OCI-LY1 (cell line): ENCODE measurements around the gene CD19.

ENCODE experiments used
- H2AFZ ChIP-seq: fragments of 200-600 bp; sonication (generic), shearing (Covaris generic); 2 replicates; pipeline ENCODE4 v1.6.0; 2014; ENCODE audit warnings: antibody characterized with exemption, mild to moderate bottlenecking, low read length
- H3F3A ChIP-seq: fragments of 200-600 bp; sonication (generic), shearing (Covaris generic); 2 replicates; pipeline ENCODE4 v1.6.0; 2014; ENCODE audit warnings: mild to moderate bottlenecking, antibody characterized with exemption, low read length, moderate library complexity; ENCODE audit not compliant: insufficient read depth
- H3K27ac ChIP-seq: fragments of 200-600 bp; sonication (generic); 2 replicates; pipeline ENCODE4 v1.5.1; 2014; ENCODE audit warnings: low read length, mixed run types, mild to moderate bottlenecking, low read depth; ENCODE audit not compliant: poor library complexity, severe bottlenecking
- H3K27me3 ChIP-seq: fragments of 200-600 bp; sonication (generic); 2 replicates; pipeline ENCODE4 v1.6.0; 2014; ENCODE audit warnings: antibody characterized with exemption, mild to moderate bottlenecking, low read length, moderate library complexity; ENCODE audit not compliant: insufficient read depth
- H3K36me3 ChIP-seq: fragments of 200-600 bp; sonication (generic); 2 replicates; pipeline ENCODE4 v1.6.1; 2014; ENCODE audit warnings: mild to moderate bottlenecking, antibody characterized with exemption, low read length, moderate library complexity, mixed read lengths; ENCODE audit not compliant: insufficient read depth
- H3K4me1 ChIP-seq: fragments of 200-600 bp; sonication (generic); 2 replicates; pipeline ENCODE4 v1.5.1; 2014; ENCODE audit warnings: mild to moderate bottlenecking, low read length, moderate library complexity; ENCODE audit not compliant: insufficient read depth, severe bottlenecking
- H3K4me2 ChIP-seq: fragments of 200-600 bp; sonication (generic), shearing (Covaris generic); 2 replicates; pipeline ENCODE4 v1.6.1; 2014; ENCODE audit warnings: low read length
- H3K4me3 ChIP-seq: fragments of 200-600 bp; sonication (generic); 2 replicates; pipeline ENCODE4 v1.5.1; 2014; ENCODE audit warnings: low read length, low read depth, mild to moderate bottlenecking, mixed read lengths; ENCODE audit not compliant: poor library complexity, severe bottlenecking
- H3K79me2 ChIP-seq: fragments of 200-600 bp; shearing (Covaris generic); 2 replicates; pipeline ENCODE4 v1.6.1; 2016; ENCODE audit warnings: mixed run types, low read length, mixed read lengths; ENCODE audit not compliant: insufficient read depth
- H3K9ac ChIP-seq: fragments of 200-600 bp; sonication (generic), shearing (Covaris generic); 2 replicates; pipeline ENCODE4 v1.6.1; 2014; ENCODE audit warnings: mild to moderate bottlenecking, low read length, mixed read lengths
- H3K9me2 ChIP-seq: fragments of 200-600 bp; sonication (generic), shearing (Covaris generic); 2 replicates; pipeline ENCODE4 v1.6.1; 2014; ENCODE audit warnings: low read depth, mild to moderate bottlenecking, low read length, mixed read lengths
- H3K9me3 ChIP-seq: fragments of 200-600 bp; shearing (Covaris generic); 2 replicates; pipeline ENCODE4 v1.6.1; 2014; ENCODE audit warnings: low read length, mixed read lengths
- H4K20me1 ChIP-seq: fragments of 200-600 bp; sonication (generic), shearing (Covaris generic); 2 replicates; pipeline ENCODE4 v1.6.0; 2016; ENCODE audit warnings: mild to moderate bottlenecking, low read length; ENCODE audit not compliant: insufficient read depth
- CTCF ChIP-seq: fragments of 200-600 bp; sonication (generic), shearing (Covaris generic); IDR thresholded peaks from 2 replicates; pipeline ENCODE4 v1.5.1; 2017; ENCODE audit warnings: mild to moderate bottlenecking, antibody characterized with exemption, low read length, moderate library complexity, mixed read lengths
- EZH2 ChIP-seq: fragments of 200-600 bp; sonication (generic), shearing (Covaris generic); IDR thresholded peaks from 2 replicates; pipeline ENCODE4 v1.8.0; 2017; ENCODE audit warnings: borderline replicate concordance, mixed run types, mild to moderate bottlenecking, antibody characterized with exemption, low read length, moderate library complexity, mixed read lengths

CD19 gene

GRCh38 chr16:28981517-28981916 is 49.7 kb downstream of the CD19 start:
- H2AFZ ChIP-seq: no peak overlapping the region
- no peak for TF ChIP-seq EZH2
- peak; percentile 88 for TF ChIP-seq CTCF

GRCh38 chr16:28982418-28982817 is 50.6 kb downstream of the CD19 start:
- Histone ChIP-seq H3K27ac (no peak overlapping the region), H3K36me3 (peaks cover 7% of the 10 kb centered on the region)

More at GRCh38 chr16:28981517-28981916, 49.7 kb downstream of the CD19 start:
- peaks cover 7% of the 10 kb centered on the region for H3K36me3 ChIP-seq
- H3K4me1 ChIP-seq: peaks cover 12% of the 10 kb centered on the region
- no peak overlapping the region for H3K9ac ChIP-seq
- no peaks in the 10 kb centered on the region for H3K9me2 ChIP-seq
- 0 out of 2 replicates have a peak, but pooled peaks cover 3% of the 10 kb centered on the region for H3K9me3 ChIP-seq
- H3K79me2 ChIP-seq: no peaks in the 10 kb centered on the region
- H3F3A ChIP-seq: no peaks in the 10 kb centered on the region
- no peak overlapping the region for H3K27ac ChIP-seq
- no peak overlapping the region for H3K4me3 ChIP-seq
- no peaks in the 10 kb centered on the region for H4K20me1 ChIP-seq
- H3K4me2 ChIP-seq: no peak overlapping the region
- no peaks in the 10 kb centered on the region for H3K27me3 ChIP-seq

GRCh38 chr16:28982949-28983348 is 51.2 kb downstream of the CD19 start:
- no peak overlapping the region for H3K9ac ChIP-seq
- H3K4me3 ChIP-seq: no peak overlapping the region
- H3F3A ChIP-seq: no peaks in the 10 kb centered on the region
- H3K36me3 ChIP-seq: peaks cover 7% of the 10 kb centered on the region
- no peaks in the 10 kb centered on the region for H3K9me2 ChIP-seq
- H3K4me2 ChIP-seq: no peak overlapping the region
- no peak overlapping the region for H2AFZ ChIP-seq
- 0 out of 2 replicates have a peak, but pooled peaks cover 3% of the 10 kb centered on the region for H3K9me3 ChIP-seq
- H3K27ac ChIP-seq: no peak overlapping the region
- H3K4me1 ChIP-seq: peaks cover 12% of the 10 kb centered on the region
- H3K79me2 ChIP-seq: no peaks in the 10 kb centered on the region
- H3K27me3 ChIP-seq: no peaks in the 10 kb centered on the region
- TF ChIP-seq CTCF: no peak
- no peak for TF ChIP-seq EZH2
- H4K20me1 ChIP-seq: no peaks in the 10 kb centered on the region

More at GRCh38 chr16:28982418-28982817, 50.6 kb downstream of the CD19 start:
- H3K4me2 ChIP-seq: no peak overlapping the region
- no peaks in the 10 kb centered on the region for H3K9me2 ChIP-seq
- no peak overlapping the region for H3K4me3 ChIP-seq
- H3K27me3 ChIP-seq: no peaks in the 10 kb centered on the region
- H3K4me1 ChIP-seq: peaks cover 12% of the 10 kb centered on the region
- H3K79me2 ChIP-seq: no peaks in the 10 kb centered on the region
- no peak overlapping the region for H3K9ac ChIP-seq
- H4K20me1 ChIP-seq: no peaks in the 10 kb centered on the region
- TF ChIP-seq EZH2 (no peak), CTCF (no peak)
- no peaks in the 10 kb centered on the region for H3F3A ChIP-seq
- no peak overlapping the region for H2AFZ ChIP-seq
- 0 out of 2 replicates have a peak, but pooled peaks cover 3% of the 10 kb centered on the region for H3K9me3 ChIP-seq
